HG03439 (cell line): ENCODE measurements around the gene FBXO15.

Experiments used
- ATAC-seq: cut with Tn5 transposase; IDR thresholded peaks from one replicate; pipeline ENCODE4 v1.9.1; 2021; ENCODE audit warnings: mild to moderate bottlenecking, moderate library complexity; ENCODE audit not compliant: unreplicated experiment

FBXO15 gene

DNA sequence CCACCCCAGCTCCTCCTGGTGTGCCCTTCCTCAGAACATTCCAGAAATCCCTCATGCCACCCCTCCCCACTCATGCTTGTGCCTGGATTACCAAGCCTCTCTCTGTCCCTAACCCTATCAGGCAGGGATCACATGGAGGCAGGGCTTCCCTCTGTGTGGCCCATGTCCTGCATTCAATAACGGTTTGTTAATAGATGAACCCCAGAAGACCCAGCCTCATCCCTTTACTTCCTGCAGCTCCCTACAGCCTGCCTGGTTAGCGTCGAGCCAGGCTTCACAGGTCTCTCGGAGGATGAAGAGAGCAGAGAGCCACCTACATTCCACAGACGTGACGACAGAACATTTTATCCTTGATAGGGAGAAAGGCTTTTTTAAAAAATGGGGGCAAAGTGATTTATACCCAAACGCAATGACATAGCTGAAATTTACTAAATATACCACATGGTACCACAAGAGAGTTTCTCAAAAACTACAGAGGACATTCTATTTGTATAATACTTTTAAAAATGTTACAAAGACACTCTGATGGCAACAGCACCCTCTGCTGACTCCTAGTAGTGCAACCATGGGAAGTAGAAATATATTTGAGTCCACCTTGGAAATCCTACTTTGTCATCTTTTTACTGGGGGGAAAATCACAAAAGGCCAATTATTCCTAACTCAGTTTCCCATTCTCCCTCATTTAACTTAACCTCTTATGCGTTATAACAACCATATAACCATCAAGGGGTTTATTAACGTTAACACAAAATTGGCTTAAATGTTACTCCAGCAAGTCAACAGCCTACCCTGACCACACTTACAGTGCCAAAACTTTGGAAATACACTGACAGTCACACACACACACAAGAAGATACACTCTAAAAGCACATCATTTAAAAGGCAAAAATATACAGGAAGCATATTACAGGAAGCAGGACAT is 30.7 kb downstream of the FBXO15 start:
- no peak for ATAC-seq

DNA sequence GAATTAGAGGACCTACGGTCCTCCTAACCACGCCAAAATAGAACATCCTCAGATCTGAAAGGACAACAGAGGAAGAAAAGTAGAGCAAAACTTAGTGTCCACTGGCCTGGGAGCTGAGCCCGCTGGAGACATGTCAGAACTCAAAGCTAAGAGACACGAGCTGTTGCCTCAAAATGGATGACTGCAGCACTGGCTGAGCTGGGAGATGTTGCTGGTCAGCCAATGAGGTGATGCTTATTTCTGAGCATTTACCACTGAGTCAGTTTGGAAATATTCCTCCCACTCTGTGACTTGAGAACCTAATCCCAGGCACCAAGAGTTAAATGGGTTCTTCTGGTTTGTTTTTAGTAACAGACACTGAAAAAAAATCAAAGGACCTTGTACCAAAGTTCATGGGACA is 32.6 kb downstream of the FBXO15 start:
- ATAC-seq, result no peak

DNA sequence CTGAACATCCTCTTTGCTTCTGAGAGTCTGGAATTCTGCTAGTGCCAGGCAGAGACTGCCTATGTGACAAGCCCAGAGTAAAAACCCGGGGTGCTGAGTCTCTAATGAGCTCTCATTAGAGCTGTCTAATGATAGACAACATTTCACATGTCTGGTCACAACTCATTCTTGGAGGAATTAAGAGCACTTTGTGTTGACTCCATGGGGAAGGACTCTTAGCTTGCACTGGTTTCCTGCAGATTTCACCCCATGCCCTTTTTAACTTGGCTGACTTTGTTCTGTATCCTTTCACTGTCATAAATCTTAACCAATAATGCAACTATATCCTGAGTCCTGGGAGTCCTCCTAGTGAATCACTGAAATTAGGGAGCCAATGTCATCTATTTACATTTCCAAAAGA is 33.5 kb downstream of the FBXO15 start:
- ATAC-seq, result no peak

DNA sequence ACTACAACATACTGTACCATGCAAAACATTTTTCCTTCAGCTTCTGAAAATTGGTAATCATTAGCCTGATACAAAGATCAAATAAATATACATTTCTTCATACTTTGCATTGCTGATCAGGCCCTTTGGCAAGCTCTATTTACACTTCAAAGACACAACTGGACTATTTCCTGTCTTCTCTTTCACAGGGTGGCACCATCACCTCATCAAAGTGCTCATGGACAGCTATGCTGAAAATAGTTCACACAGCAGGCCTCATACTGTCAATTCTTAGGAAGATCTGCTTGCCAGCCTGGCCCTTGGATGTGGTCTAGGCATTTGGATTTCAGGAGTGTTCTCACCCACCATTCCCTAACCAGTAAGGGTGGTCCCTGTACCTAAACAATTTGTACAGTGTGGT is 33.9 kb downstream of the FBXO15 start:
- ATAC-seq, result no peak

DNA sequence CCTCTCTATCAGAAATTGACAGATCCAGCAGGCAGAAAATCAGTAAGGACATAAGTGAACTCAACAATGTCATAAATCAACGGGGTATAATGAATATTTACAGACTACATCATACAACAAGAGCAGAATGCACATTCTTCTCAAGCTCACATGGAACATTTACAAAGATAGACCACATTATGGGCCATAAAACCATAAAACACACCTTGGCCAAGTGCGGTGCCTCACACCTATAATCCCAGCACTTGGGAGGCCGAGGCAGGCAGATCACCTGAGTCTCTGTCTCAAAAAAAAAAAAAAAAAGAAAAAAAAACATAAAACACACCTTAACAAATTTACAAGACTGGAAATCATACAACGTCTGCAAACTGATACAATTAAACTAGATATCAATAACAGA is 36.7 kb downstream of the FBXO15 start:
- no peak for ATAC-seq

DNA sequence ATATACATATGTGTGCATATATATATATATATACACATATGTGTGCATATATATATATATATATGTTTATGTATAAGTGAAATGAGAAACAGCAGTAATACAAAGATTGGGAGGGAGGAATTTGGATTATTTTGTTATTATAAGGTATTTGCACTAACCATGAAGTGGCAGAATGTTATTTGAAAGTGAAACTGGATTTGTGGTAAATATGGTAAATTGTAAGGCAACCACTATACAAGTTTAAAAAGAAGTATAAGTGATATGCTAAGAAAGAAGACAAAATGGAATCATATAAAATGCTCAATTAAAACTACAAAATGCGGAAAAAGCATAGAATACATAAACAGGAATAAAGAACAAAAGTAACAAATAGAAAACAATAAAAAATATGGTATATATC is 37.5 kb downstream of the FBXO15 start:
- ATAC-seq, result no peak

DNA sequence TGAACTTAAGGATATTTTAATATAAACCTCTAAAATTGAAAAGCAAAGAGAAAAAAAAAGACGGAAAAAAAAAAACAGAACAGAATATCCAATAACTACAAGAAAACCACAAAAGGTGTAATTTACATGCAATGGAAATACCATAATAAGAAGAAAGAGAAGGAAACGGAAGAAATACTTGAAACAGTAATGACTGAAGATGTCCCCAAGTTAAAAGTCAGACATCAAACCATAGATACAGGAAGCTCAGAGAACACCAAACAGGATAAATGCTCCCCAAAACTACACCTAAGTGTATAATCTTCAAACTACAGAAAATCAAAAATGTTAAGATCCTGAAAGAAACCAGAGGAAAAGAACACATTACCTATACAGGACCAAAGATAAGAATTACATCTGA is 39.2 kb downstream of the FBXO15 start:
- no peak for ATAC-seq

DNA sequence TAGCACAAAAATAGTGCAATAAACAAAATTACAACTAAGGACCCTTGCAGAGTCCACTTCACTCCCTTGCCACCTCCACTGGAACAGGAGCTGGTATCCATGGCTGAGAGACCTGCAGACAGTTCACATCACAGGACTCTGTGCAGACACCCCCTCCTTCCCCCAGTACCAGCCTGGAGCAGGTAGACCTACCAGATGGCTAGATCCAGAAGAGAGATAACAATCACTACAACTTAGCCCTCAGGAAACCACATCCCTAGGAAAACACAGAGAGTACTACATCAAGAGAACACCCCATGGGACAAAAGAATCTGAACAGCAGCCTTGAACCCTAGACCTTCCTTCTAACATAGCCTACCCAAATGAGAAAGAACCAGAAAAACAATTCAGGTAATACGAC is 49.8 kb downstream of the FBXO15 start:
- ATAC-seq, result no peak

DNA sequence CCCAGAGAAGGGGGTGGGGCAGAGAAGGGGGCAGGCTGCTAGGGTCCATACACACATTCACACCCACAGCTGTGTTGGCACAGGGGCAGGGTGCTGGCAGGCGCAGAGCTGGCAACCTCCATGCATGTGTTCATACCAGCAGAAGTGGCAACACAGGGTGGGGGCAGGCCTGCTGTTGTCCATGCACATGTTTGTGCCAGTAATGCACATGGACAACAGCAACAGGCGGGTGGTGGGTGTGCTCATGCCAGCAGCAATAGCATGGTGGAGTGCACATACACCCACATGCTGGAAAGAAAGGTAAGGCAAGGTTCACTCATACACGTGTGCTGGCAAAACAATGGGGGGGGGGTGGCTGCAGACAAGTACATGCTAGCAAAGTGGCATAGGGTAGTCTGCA is 54.7 kb downstream of the FBXO15 start:
- no peak for ATAC-seq

DNA sequence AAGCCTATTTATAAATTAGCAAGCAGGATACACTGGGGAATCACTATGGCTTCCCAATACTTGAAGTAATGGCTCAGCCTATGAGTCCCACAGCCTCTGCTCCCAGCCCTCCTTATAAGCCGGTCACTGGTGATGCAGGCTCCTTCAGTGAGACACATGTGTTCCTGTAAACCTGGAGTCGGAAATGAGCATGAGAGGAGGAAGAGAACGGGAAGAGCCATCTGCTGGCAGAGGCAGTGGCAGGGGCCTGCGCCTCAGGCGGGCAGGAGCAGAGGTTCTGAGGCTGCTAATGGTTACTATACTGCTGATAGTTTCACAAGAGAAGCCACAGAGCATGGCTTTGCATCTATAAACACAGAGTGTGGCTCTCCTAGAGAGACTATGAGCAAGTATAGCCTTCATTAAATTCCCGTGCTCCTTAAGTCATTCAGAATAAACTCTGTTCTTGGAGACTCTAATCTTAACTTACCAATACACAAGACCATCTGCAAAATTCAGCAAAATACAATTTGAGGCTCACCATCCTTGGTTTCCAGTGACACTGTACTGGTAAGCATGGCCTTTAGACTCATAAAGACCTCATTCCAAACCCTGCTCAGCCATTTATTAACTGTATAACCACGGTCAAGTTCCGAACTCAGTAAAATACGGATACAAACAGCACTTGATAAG is 63.3 kb downstream of the FBXO15 start:
- no peak for ATAC-seq

DNA sequence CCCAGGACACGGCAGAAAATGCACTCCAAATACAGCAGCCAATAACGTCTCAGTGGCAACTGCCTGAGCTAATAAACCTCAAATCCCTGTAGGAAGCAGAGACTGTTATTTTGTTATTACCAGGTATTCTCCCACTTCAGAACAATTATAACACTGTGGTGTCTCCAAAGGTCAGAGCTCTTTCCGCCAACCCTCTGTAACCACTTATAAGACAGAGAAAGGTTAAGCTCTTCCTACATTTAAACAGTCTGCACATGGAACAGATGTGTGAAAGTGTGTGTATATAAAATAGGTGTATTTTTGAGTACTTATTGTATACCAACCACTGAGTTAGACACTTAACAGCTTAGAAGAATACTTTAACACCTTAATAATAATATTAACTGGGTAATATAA is 64.1 kb downstream of the FBXO15 start:
- no peak for ATAC-seq

DNA sequence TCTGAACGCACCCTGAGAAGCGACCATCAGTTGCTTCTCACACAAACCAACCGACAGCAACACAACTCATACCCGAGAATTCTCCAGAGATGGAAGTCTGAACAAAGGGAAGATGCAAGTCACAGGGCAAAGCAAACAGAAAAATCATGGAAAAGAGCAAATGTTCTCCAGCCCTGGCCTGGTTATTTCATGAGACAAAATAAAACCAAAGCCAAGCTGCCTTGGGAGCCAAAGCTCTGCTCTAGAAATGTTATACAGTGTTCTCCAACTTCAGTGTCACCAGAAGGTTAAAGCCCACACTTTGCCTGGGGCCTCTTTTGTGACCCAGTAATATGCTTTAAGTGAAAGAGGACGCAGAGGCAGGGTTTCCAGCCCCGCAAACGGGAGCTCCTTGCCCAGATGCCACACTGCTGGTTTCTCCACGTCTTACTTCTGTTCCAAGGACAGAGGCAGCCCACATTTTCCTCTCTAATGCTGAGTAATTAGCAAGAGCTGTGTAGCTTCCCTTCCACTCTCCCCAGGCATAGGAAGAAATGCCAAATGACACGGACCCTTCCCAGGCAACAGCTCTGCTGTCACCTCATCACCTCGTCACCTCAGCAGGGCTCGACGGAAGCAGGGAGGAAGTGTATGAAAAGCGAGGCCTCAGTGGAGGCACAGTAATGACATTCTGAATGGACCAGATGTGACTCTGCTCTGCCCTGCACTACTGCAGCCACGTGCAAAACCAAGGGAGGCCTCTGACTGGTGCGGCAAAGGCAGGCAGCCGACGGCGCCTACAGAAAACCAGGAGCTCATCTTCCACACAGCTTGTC is 64.7 kb downstream of the FBXO15 start:
- ATAC-seq, result no peak

DNA sequence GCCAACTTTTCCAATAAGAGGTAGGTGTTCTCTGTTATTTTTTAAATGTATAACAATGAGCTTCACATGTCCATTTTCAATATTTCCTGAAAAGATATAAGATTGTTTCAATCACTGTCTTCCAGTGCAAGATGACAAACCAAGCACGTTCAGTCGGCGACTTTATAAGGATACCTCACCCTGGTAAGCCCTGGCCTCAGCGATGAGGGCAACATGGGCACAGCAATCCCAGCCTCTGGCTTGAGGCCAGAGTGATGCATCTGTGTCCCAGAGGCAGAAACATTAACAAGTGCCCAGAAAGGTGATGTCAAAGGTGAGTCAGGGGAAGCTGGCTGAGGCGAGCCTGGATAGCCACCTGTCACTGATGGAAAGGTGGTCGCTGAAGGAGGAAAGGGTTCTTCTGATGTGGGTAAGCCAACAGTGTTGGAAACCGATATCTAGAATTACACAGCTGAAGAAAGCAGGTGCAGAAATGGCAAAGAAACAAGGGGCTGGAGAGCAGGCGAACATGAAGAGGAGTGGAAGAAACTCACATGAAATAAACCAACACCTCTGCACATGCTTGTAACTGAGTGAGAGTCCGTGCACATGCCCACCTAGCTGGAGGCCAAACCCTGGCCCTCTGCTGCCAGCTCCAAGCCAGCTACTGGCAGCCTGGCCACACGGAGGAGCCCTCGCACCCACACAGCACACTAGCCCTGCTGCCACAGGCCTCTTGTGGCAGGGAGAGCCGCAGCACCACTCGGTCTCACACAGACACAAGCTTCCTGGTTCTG is 65.5 kb downstream of the FBXO15 start:
- peak; percentile 90 for ATAC-seq

DNA sequence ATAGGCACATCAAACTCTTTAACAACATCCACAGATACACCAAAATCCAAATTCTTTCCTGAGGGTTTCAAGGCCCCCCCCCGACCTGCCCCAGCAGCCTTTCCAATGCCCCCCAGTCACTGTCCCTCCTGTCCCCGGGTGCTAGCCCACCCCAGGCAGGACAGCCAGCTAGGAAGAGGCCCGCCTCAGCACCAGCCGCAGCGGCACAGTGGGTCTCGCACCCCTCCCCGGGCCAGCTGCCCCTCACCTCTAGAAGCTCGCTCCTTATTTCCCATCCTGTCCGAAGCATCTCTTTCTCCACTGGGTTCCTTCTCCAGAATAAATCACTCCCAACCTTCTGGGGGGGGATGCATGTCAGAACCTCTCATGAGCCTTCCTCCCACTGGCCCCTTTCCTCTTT is 69.4 kb downstream of the FBXO15 start:
- ATAC-seq, result no peak

DNA sequence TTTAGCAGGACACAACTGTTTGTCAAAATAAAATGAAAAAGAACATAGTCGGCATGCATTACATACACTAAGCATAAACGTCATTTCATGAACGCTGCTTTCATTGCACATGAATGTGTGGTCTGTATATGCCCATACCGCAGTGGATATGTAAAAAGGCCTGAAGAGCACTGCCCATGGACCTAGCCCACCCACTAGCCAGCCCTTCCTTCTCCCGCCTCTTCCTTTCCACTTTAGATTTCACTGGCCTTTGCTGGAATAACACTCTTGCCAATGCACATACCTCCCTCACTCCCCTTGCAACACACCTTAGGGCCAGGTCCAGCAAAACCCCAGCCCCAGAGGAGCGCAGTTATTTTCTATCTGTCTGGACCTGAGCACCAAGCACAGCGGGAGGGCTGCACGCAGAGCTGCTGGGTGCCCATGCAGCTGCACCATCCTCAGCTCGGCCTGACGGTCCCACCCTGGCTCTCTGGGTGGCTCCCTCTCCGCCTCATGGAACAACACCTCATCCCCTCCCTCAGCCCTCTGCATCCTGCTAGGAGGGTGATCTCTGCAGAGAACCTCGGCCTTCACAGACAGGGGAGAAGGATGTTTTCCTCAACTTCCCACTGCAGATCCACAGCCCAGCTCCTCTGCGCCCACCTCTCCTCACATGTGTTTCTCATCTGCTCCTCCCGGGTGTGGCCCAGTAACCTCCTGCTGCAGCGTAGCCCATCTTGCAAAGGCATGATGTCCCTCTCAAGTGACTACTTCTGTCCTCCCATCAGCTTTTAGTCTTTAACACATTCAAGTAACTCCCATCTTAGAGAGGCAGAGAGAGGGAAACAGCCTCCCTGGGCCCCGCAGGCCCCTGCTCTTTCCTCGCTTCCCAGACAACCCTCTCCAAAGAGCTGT is 72.7 kb downstream of the FBXO15 start:
- no peak for ATAC-seq

DNA sequence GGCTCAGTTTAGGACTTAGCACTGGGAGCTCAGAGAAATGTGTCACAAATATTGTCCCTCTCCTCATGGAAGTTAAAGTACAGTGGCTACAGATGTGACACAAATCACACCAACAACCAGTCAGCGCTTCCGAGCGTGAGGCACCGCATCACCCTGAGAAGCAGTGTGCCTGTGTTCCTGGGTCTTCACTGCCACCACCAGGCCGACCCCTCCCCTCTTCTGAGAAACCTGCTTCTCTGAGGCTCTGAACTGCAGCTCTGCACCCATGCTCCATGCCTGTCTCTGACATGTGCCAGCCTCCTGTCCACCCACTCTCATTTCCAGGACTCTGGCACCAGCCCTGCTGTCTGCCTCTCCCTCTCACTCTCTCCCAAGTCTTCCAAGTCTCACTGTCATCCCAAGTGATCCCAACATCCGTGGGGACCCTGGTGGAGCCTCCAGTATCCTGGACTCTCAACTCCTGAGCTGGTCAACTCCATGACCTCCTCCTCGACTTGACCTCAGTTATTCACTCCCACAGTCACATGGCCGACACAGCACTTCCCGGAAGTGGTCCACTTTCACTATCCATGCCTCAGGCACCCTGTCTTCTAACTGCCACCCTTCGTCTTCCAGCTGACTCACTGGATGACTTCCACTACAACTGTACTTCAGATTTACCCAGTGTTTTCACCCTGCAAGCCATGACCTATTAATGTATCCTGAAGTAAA is 73.5 kb downstream of the FBXO15 start:
- ATAC-seq, result no peak

DNA sequence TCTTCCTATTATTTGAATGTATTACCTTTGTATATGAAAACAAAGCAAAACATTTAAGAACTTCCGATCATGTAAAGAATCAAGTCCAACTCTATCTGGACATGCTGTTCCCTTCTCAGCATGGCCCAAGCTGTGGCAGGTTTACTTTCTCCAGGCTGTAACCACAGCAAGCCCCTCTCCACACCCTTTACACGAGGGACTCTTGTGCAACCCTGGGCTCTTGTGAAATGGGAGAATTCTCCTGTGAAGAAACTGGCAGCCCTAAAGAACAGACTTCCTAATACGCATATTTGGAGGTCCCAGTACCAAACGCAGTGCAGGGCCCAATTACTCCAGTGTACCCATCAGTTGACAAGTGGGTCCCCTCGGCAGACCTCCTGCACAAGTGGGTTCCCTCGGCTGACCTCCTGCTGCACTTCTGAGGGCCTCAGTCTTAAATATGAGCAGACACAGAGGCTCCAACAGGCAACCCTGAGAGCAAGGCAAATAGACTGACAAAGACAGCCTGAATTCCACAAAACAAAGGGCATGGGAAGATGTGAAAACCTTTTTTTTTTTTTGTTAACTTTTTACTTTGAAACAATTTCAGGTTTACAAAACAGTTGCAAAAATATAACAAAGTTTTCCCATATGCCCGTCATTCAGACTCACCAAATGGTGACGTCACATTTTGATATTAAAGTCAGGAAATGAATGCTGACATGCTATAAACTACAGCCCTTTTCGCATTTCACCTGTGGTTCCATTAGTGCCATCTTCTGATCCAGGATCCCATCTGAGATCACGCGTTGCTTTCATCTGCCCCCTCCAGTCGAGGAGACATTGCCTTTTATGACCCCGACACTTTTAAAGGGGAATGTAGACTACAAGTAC is 78.2 kb downstream of the FBXO15 start:
- no peak for ATAC-seq

DNA sequence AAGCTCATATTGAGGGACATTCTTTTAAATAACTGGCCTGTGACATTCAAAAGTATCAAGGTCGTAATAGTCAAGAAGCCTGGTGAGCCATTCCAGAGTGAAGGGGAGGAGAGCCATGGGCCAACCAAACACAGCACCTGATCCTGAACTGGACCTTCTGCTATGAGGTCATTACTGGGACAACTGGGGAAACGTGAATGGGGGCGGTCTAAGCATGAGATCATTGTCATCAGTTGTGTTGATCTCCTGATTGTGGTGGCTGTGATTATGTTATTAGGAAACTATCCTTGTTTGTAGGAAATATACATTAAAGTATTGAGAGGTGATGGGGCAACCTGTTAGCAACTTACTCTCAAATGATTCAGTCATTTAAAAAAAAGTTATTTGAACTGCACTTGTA is 79.3 kb downstream of the FBXO15 start:
- no peak for ATAC-seq
